Fibroblast of lung (primary cell): ENCODE data around the gene ESPNL.

Experiments
- EZH2 ChIP-seq: IDR thresholded peaks from 2 replicates; pipeline ENCODE4 v1.5.1; 2012; ENCODE audit warnings: low read length, control low read depth, mild to moderate bottlenecking; ENCODE audit errors: missing control alignments
- TF ChIP-seq, protein P1 (sequence below), 2 donors: IDR thresholded peaks in 1 of 2; conservative IDR thresholded peaks in 1 of 2; 1 replicate in 1 of 2; 2 replicates in 1 of 2; pipeline ENCODE4 v1.5.1; 2011 to 2012; ENCODE audit warnings: low read length in 2 of 2, control low read depth in 1 of 2, inconsistent platforms in 1 of 2, low read depth in 1 of 2, mild to moderate bottlenecking in 1 of 2

DNA sequence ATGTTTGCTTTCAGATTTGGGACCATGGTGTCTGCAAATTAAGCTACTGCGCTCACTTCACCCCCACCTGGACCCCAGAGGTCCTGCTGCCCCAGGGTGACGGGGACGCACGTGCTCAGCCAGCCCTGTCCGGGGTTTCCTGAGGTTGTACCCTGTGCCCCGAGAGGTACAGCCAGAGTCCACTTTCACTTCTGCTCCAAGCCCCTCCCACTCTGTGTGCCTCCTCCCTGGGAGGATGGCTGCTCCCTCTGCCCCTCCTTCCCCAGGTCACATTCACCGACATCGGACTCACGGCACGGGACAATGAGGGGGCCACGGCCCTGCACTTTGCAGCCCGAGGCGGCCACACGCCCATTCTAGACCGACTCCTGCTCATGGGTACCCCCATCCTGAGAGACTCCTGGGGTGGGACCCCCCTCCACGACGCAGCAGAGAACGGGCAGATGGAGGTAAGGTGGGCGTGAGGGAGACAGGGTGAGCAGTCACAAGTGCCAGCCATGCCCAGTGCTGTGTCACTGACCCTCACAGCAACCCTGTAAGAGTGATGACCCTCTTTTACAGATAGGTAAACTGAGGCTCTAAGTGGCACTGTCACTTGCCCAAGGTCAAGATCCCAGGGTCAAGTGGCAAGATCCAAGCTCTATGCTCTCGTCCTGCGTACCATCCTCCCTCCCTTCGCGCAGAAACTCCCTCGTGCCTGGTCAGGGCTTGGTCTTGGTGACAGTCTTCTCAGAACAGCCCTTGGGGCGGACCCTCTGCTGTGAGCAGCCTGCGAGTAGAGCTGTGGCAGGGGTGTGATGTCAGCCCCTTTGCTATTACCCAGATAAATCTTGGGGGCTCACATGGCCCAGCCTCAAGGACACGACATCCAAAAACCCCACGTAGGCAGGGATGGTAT lies 7.6 kb downstream of the ESPNL start:
- TF ChIP-seq, protein P1, sequence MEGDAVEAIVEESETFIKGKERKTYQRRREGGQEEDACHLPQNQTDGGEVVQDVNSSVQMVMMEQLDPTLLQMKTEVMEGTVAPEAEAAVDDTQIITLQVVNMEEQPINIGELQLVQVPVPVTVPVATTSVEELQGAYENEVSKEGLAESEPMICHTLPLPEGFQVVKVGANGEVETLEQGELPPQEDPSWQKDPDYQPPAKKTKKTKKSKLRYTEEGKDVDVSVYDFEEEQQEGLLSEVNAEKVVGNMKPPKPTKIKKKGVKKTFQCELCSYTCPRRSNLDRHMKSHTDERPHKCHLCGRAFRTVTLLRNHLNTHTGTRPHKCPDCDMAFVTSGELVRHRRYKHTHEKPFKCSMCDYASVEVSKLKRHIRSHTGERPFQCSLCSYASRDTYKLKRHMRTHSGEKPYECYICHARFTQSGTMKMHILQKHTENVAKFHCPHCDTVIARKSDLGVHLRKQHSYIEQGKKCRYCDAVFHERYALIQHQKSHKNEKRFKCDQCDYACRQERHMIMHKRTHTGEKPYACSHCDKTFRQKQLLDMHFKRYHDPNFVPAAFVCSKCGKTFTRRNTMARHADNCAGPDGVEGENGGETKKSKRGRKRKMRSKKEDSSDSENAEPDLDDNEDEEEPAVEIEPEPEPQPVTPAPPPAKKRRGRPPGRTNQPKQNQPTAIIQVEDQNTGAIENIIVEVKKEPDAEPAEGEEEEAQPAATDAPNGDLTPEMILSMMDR (conservative IDR thresholded peaks at IDR 0.05 in 1 of 2, IDR thresholded peaks at IDR 0.05 in 1 of 2; ENCODE audit: low read depth in 1 of 2, low read length in 2 of 2), result no peak
- no peak for TF ChIP-seq EZH2
